Caco-2 (cell line): ENCODE results near the gene KLHDC10. TPM values are rescaled to one million over a fixed set of nuclear protein-coding genes. Genes with fewer than 3 reads are reported as not detected.

Experiments
- BruUV-seq: library from RNA; stranded (reverse); fragments of 400-500 nt; replicated peaks from 2 replicates; lab custom pipeline; 2021; lab: Mats Ljungman, UMichigan
- CTCF ChIA-PET: fragments of 300-600 bp; sonication (Branson Sonifier 250); formaldehyde crosslinking; loops from one replicate; lab custom pipeline; 2022; ENCODE audit warnings: antibody characterized with exemption; lab: Charles Lee
- POLR2A ChIA-PET: fragments of 300-600 bp; sonication (Branson Sonifier 250); formaldehyde crosslinking; loops from one replicate; lab custom pipeline; 2022; ENCODE audit warnings: antibody characterized with exemption; lab: Charles Lee
- DNase-seq, 2 experiments: peaks; one replicate each; pipeline versions ENCODE4 v3.0.0 to v3.0.0-alpha.2; 2020 to 2022
- H3K27me3 ChIP-seq: replicated peaks from 2 replicates; pipeline ENCODE4 v1.6.0; 2011; ENCODE audit warnings: low read length; ENCODE audit not compliant: control insufficient read depth, insufficient read depth
- H3K36me3 ChIP-seq: 2 replicates; pipeline ENCODE4 v1.5.1; 2011; ENCODE audit warnings: low read length; ENCODE audit not compliant: control insufficient read depth, insufficient read depth
- H3K4me1 ChIP-seq: fragments of 250-450 bp; sonication (Bioruptor Pico); 2 replicates; pipeline ENCODE4 v1.5.1; 2020; ENCODE audit warnings: mild to moderate bottlenecking
- H3K4me3 ChIP-seq: 2 replicates; pipeline ENCODE4 v1.5.1; 2011; ENCODE audit warnings: low read depth, mild to moderate bottlenecking, control low read depth, low read length
- H3K9me3 ChIP-seq: fragments of 250-450 bp; sonication (Bioruptor Pico); 2 replicates; pipeline ENCODE4 v1.5.1; 2020; ENCODE audit warnings: mild to moderate bottlenecking, moderate library complexity
- H3K27ac Mint-ChIP-seq: one replicate; pipeline ENCODE4 v1.8.0; 2022; ENCODE audit warnings: mixed read lengths; ENCODE audit not compliant: unreplicated experiment
- H3K27me3 Mint-ChIP-seq: one replicate; pipeline ENCODE4 v1.8.0; 2022; ENCODE audit warnings: mixed read lengths; ENCODE audit not compliant: insufficient read depth, unreplicated experiment
- H3K36me3 Mint-ChIP-seq: one replicate; pipeline ENCODE4 v1.8.0; 2022; ENCODE audit warnings: mild to moderate bottlenecking, mixed read lengths; ENCODE audit not compliant: insufficient read depth, unreplicated experiment
- H3K4me1 Mint-ChIP-seq: one replicate; pipeline ENCODE4 v1.8.0; 2022; ENCODE audit warnings: low read depth, mixed read lengths; ENCODE audit not compliant: unreplicated experiment
- H3K4me3 Mint-ChIP-seq: one replicate; pipeline ENCODE4 v1.8.0; 2022; ENCODE audit warnings: mild to moderate bottlenecking, moderate library complexity, mixed read lengths; ENCODE audit not compliant: unreplicated experiment
- H3K9me3 Mint-ChIP-seq: one replicate; pipeline ENCODE4 v1.8.0; 2022; ENCODE audit warnings: mixed read lengths; ENCODE audit not compliant: unreplicated experiment
- CTCF ChIP-seq, 2 experiments: fragments of 200-600 bp in 1 of 2; IDR thresholded peaks; 1 replicate in 1 of 2; 2 replicates in 1 of 2; pipeline versions ENCODE4 v1.5.1 to v1.8.0; 2011 to 2022; ENCODE audit warnings: antibody characterized with exemption in 1 of 2, control low read depth in 1 of 2, inconsistent platforms in 1 of 2, low read depth in 1 of 2, low read length in 1 of 2, mild to moderate bottlenecking in 1 of 2, moderate library complexity in 1 of 2; ENCODE audit not compliant: insufficient read depth in 1 of 2, severe bottlenecking in 1 of 2, unreplicated experiment in 1 of 2
- intact Hi-C: fragments of 100-400 bp; cut with micrococcal nuclease; formaldehyde crosslinking; loops from one replicate; pipeline ENCODE4 v1.10.0; 2022; ENCODE audit not compliant: unreplicated experiment
- total RNA-seq: library from RNA; stranded (reverse); gene quantifications from 2 replicates; pipeline ENCODE4 v1.2.3, GENCODE V29; 2022

Gene KLHDC10
- total RNA-seq, 1 experiment from 2014 or later, result 22.3 TPM

GRCh38 chr7:130131191-130131834, 61.0 kb downstream of the KLHDC10 start:
- Mint-ChIP-seq H3K27ac (no peak overlapping the region), H3K4me1 (no peaks in the 10 kb centered on the region), H3K27me3 (no peaks in the 10 kb centered on the region), H3K9me3 (no peaks in the 10 kb centered on the region), H3K4me3 (no peak overlapping the region), H3K36me3 (peaks cover 28% of the 10 kb centered on the region)
- POLR2A ChIA-PET, result no interaction called here
- intact Hi-C loops, result no loop called here
- no peak for DNase-seq
- no peak overlapping the region for H3K4me3 ChIP-seq
- no peaks in the 10 kb centered on the region for H3K27me3 ChIP-seq
- BruUV-seq, result no TSS peak
- TF ChIP-seq CTCF (IDR thresholded peaks at IDR 0.05; ENCODE audit: insufficient read depth in 1 of 2, low read depth in 1 of 2, low read length in 1 of 2, severe bottlenecking in 1 of 2, unreplicated experiment in 1 of 2), result no peak
- H3K4me1 ChIP-seq, result no peaks in the 10 kb centered on the region
- H3K36me3 ChIP-seq, result peaks cover 2% of the 10 kb centered on the region
- CTCF ChIA-PET, result interaction anchor here (0.5 kb wide), 1 partner anchor 40 kb away, joined by 3 read pairs; no protein-coding TSS in a partner anchor
- no peaks in the 10 kb centered on the region for H3K9me3 ChIP-seq

GRCh38 chr7:130131964-130132875, 61.9 kb downstream of the KLHDC10 start:
- Mint-ChIP-seq H3K27ac (no peak overlapping the region), H3K36me3 (peaks cover 23% of the 10 kb centered on the region), H3K4me3 (no peak overlapping the region), H3K27me3 (no peaks in the 10 kb centered on the region), H3K4me1 (no peaks in the 10 kb centered on the region), H3K9me3 (no peaks in the 10 kb centered on the region)
- intact Hi-C loops, result no loop called here
- no peak for DNase-seq
- H3K4me1 ChIP-seq, result no peaks in the 10 kb centered on the region
- no peak overlapping the region for H3K4me3 ChIP-seq
- ChIA-PET POLR2A (no interaction called here), CTCF (interaction anchor here (0.5 kb wide), 1 partner anchor 39 kb away, joined by 3 read pairs; no protein-coding TSS in a partner anchor)
- no peak for TF ChIP-seq CTCF (IDR thresholded peaks at IDR 0.05; ENCODE audit: insufficient read depth in 1 of 2, low read depth in 1 of 2, low read length in 1 of 2, severe bottlenecking in 1 of 2, unreplicated experiment in 1 of 2)
- H3K36me3 ChIP-seq, result peaks cover 2% of the 10 kb centered on the region
- no TSS peak for BruUV-seq
- no peaks in the 10 kb centered on the region for H3K27me3 ChIP-seq
- no peaks in the 10 kb centered on the region for H3K9me3 ChIP-seq

GRCh38 chr7:130133029-130133782, 62.9 kb downstream of the KLHDC10 start:
- intact Hi-C loops, result no loop called here
- no peaks in the 10 kb centered on the region for H3K4me1 Mint-ChIP-seq
- no TSS peak for BruUV-seq
- no peak for TF ChIP-seq CTCF (IDR thresholded peaks at IDR 0.05; ENCODE audit: insufficient read depth in 1 of 2, low read depth in 1 of 2, low read length in 1 of 2, severe bottlenecking in 1 of 2, unreplicated experiment in 1 of 2)
- CTCF ChIA-PET, result no interaction called here
- H3K27ac Mint-ChIP-seq, result no peak overlapping the region
- H3K4me1 ChIP-seq, result no peaks in the 10 kb centered on the region
- H3K4me3 ChIP-seq, result no peak overlapping the region
- H3K9me3 Mint-ChIP-seq, result no peaks in the 10 kb centered on the region
- no peaks in the 10 kb centered on the region for H3K9me3 ChIP-seq
- POLR2A ChIA-PET, result no interaction called here
- H3K4me3 Mint-ChIP-seq, result no peak overlapping the region
- peaks cover 22% of the 10 kb centered on the region for H3K36me3 Mint-ChIP-seq
- H3K27me3 ChIP-seq, result no peaks in the 10 kb centered on the region
- no peak for DNase-seq
- no peaks in the 10 kb centered on the region for H3K27me3 Mint-ChIP-seq
- H3K36me3 ChIP-seq, result peaks cover 2% of the 10 kb centered on the region
